NOMO-1 (cell line): Measurements from ENCODE around the gene JAG2.

Experiments used
- DNase-seq, 2 experiments: peaks; one replicate each; lab custom pipeline; 2025; ENCODE audit not compliant: unreplicated experiment in 2 of 2; lab: John Stamatoyannopoulos, UW

JAG2 gene

GRCh38 chr14:105185001-105185400 lies 16.4 kb upstream of the JAG2 start:
- no peak for DNase-seq

GRCh38 chr14:105184461-105184860 lies 15.9 kb upstream of the JAG2 start:
- no peak for DNase-seq

- no peak for DNase-seq
Observed at GRCh38 chr14:105182296-105183020, 13.9 kb upstream of the JAG2 start.

- DNase-seq: no peak
Observed at GRCh38 chr14:105181549-105182295, 13.1 kb upstream of the JAG2 start.

GRCh38 chr14:105180592-105181548 lies 12.3 kb upstream of the JAG2 start, which contains the start of gene NUDT14:
Gene NUDT14 (minus strand): TSS chr14:105181312. CDS start chr14:105181209, 103 bp downstream.
- DNase-seq: peak; percentile 20 to 45

GRCh38 chr14:105179191-105179590 lies 10.6 kb upstream of the JAG2 start:
- no peak for DNase-seq

GRCh38 chr14:105178868-105179140 lies 10.2 kb upstream of the JAG2 start:
- no peak for DNase-seq

GRCh38 chr14:105178069-105178867 lies 9.7 kb upstream of the JAG2 start:
- DNase-seq: no peak

GRCh38 chr14:105177082-105177481 lies 8.5 kb upstream of the JAG2 start:
- no peak for DNase-seq

- no peak for DNase-seq
Observed at GRCh38 chr14:105176513-105176912, 7.9 kb upstream of the JAG2 start.

GRCh38 chr14:105173901-105174894 lies 5.6 kb upstream of the JAG2 start:
- no peak for DNase-seq

GRCh38 chr14:105173145-105173544 lies 4.6 kb upstream of the JAG2 start:
- no peak for DNase-seq

GRCh38 chr14:105172476-105172875 lies 3.9 kb upstream of the JAG2 start:
- DNase-seq: no peak

GRCh38 chr14:105171004-105171673 lies 2.6 kb upstream of the JAG2 start:
- no peak for DNase-seq

- no peak for DNase-seq
Observed at GRCh38 chr14:105169776-105170655, 1.4 kb upstream of the JAG2 start.

- DNase-seq: peak; percentile 18 to 34
Observed at GRCh38 chr14:105168979-105169507, 467 bp upstream of the JAG2 start.

- DNase-seq: no peak
Observed at GRCh38 chr14:105168093-105168420, 519 bp downstream of the JAG2 start.
